ENCODE data around the gene BIRC2.
"Not testable (repeated sequence)": the region's sequence is repeated elsewhere in the genome, so short reads cannot be mapped to it uniquely, and the experiment has no call there.

BIRC2 gene

GRCh38 chr11:102323542-102324251 is 23.3 kb upstream of the BIRC2 start:
- DNase-seq = no peak

GRCh38 chr11:102325088-102325487 is 21.9 kb upstream of the BIRC2 start:
- no peak for DNase-seq

- no peak for DNase-seq
These were observed 18.3 kb upstream of the BIRC2 start for GRCh38 chr11:102328748-102329147.

GRCh38 chr11:102330231-102330630 is 16.8 kb upstream of the BIRC2 start:
- DNase-seq = no peak

- no peak for DNase-seq
These were observed 15.7 kb upstream of the BIRC2 start for GRCh38 chr11:102331341-102331740.

GRCh38 chr11:102332611-102332994 is 14.4 kb upstream of the BIRC2 start:
- DNase-seq = no peak

GRCh38 chr11:102338479-102339010 is 8.5 kb upstream of the BIRC2 start:
- no peak for DNase-seq

GRCh38 chr11:102341311-102341710 is 5.7 kb upstream of the BIRC2 start:
- DNase-seq = not testable (repeated sequence)

GRCh38 chr11:102341844-102342318 is 5.1 kb upstream of the BIRC2 start:
- peak; percentile 69 for DNase-seq

- DNase-seq = no peak
These were observed 3.2 kb upstream of the BIRC2 start for GRCh38 chr11:102343809-102344208.

- no peak for DNase-seq
These were observed 1.1 kb upstream of the BIRC2 start for GRCh38 chr11:102345904-102346303.

GRCh38 chr11:102346456-102346747 is 612 bp upstream of the BIRC2 start:
- DNase-seq = no peak

- no peak for DNase-seq
These were observed 702 bp downstream of the BIRC2 start for GRCh38 chr11:102347462-102348370.

- no peak for DNase-seq
These were observed 10.1 kb downstream of the BIRC2 start for GRCh38 chr11:102357116-102357515.

- DNase-seq = no peak
These were observed 12.4 kb downstream of the BIRC2 start for GRCh38 chr11:102359372-102359771.

GRCh38 chr11:102360681-102361080 is 13.7 kb downstream of the BIRC2 start:
- no peak for DNase-seq

- DNase-seq = peak; percentile 30
These were observed 14.3 kb downstream of the BIRC2 start for GRCh38 chr11:102361086-102362031.

- DNase-seq = no peak
These were observed 18.0 kb downstream of the BIRC2 start for GRCh38 chr11:102364991-102365390.

GRCh38 chr11:102367364-102367763 is 20.4 kb downstream of the BIRC2 start:
- DNase-seq = no peak

GRCh38 chr11:102368472-102368871 is 21.5 kb downstream of the BIRC2 start:
- DNase-seq = no peak

GRCh38 chr11:102374633-102375424 is 27.8 kb downstream of the BIRC2 start:
- DNase-seq = not testable (repeated sequence)
